Endothelial cell of umbilical vein (primary cell): ENCODE data around the gene NLGN2.

Experiments
- EZH2 ChIP-seq: IDR thresholded peaks from 2 replicates; pipeline ENCODE4 v1.6.1; 2012; ENCODE audit warnings: borderline replicate concordance, low read depth, mild to moderate bottlenecking, moderate library complexity, low read length, inconsistent platforms; ENCODE audit not compliant: severe bottlenecking
- FOS ChIP-seq: IDR thresholded peaks from 2 replicates; pipeline ENCODE4 v1.6.1; 2011; ENCODE audit warnings: mild to moderate bottlenecking, low read length, moderate library complexity, borderline replicate concordance; ENCODE audit not compliant: insufficient read depth
- JUN ChIP-seq: IDR thresholded peaks from 2 replicates; pipeline ENCODE4 v1.6.1; 2011; ENCODE audit warnings: borderline replicate concordance, low read depth; ENCODE audit not compliant: insufficient read length, insufficient read depth
- MYC ChIP-seq: IDR thresholded peaks from one replicate; pipeline ENCODE4 v1.6.1; 2011; ENCODE audit warnings: mild to moderate bottlenecking, low read depth, low read length
- POLR2A ChIP-seq: IDR thresholded peaks from 2 replicates; pipeline ENCODE4 v1.6.1; 2012; ENCODE audit warnings: low read depth, mild to moderate bottlenecking, control low read depth, low read length
- POLR2AphosphoS5 ChIP-seq: IDR thresholded peaks from 2 replicates; pipeline ENCODE4 v1.6.1; 2012; ENCODE audit warnings: low read depth, mild to moderate bottlenecking, control low read depth, low read length, moderate library complexity; ENCODE audit not compliant: insufficient read depth
- TF ChIP-seq, protein P1 (sequence below), 2 donors: IDR thresholded peaks; 1 replicate in 1 of 2; 2 replicates in 1 of 2; pipeline ENCODE4 v1.5.1; 2011; ENCODE audit warnings: low read length in 2 of 2, mild to moderate bottlenecking in 2 of 2, moderate library complexity in 2 of 2, control low read depth in 1 of 2, inconsistent platforms in 1 of 2, low read depth in 1 of 2; ENCODE audit not compliant: insufficient read depth in 1 of 2; ENCODE audit errors: extremely low read depth in 1 of 2

DNA sequence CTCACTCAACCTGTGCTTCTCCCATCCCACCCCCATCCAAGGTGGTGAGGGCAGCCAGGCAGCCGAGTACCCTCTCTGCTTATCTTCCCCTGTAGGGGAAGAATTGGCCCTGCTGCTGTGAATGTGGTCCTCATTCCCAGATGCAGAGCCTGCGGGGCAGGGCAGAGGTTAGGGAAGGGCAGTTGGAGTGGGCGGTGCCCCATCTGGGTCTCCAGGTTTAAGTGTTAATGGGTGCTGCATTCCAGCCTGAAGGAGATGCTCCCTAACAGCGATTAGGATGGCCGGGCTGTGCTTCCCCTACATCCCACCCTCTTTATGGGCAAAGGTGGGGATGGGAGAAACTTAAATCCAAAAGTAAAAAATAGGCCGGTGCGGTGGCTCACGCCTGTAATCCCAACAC lies 40.6 kb upstream of the NLGN2 start:
- TF ChIP-seq POLR2A (no peak), EZH2 (no peak), POLR2AphosphoS5 (no peak), JUN (no peak), MYC (no peak), FOS (no peak)
- TF ChIP-seq, protein P1, sequence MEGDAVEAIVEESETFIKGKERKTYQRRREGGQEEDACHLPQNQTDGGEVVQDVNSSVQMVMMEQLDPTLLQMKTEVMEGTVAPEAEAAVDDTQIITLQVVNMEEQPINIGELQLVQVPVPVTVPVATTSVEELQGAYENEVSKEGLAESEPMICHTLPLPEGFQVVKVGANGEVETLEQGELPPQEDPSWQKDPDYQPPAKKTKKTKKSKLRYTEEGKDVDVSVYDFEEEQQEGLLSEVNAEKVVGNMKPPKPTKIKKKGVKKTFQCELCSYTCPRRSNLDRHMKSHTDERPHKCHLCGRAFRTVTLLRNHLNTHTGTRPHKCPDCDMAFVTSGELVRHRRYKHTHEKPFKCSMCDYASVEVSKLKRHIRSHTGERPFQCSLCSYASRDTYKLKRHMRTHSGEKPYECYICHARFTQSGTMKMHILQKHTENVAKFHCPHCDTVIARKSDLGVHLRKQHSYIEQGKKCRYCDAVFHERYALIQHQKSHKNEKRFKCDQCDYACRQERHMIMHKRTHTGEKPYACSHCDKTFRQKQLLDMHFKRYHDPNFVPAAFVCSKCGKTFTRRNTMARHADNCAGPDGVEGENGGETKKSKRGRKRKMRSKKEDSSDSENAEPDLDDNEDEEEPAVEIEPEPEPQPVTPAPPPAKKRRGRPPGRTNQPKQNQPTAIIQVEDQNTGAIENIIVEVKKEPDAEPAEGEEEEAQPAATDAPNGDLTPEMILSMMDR (IDR thresholded peaks at IDR 0.05; ENCODE audit: extremely low read depth in 1 of 2, insufficient read depth in 1 of 2, low read depth in 1 of 2, low read length in 2 of 2) = no peak
